Upper lobe of left lung (tissue), 6 donors: ENCODE results near the gene NIT1. TPM values are rescaled to one million over a fixed set of nuclear protein-coding genes. Genes with fewer than 3 reads are reported as not detected.
"Not testable (repeated sequence)": the region's sequence is repeated elsewhere in the genome, so short reads cannot be mapped to it uniquely, and the experiment has no call there.

Experiments used
- ATAC-seq, 2 donors: fragments of 200-7000 bp; cut with Tn5 transposase; one replicate each; pipeline ENCODE4 v1.9.1; 2022; ENCODE audit warnings: mild to moderate bottlenecking in 2 of 2, moderate library complexity in 2 of 2; ENCODE audit not compliant: low FRiP score in 2 of 2
- DNase-seq, 2 donors: peaks; one replicate each; pipeline ENCODE4 v3.0.0-alpha.2; 2019 to 2020
- H3K27ac ChIP-seq, 4 donors: fragments of 200-600 bp; sonication (generic); one replicate each; pipeline ENCODE4 v1.5.1; 2016 to 2019
- H3K27me3 ChIP-seq, 4 donors: fragments of 200-600 bp; sonication (generic); one replicate each; pipeline ENCODE4 v1.5.1; 2017 to 2019
- H3K36me3 ChIP-seq, 4 donors: fragments of 200-600 bp; sonication (generic); one replicate each; pipeline ENCODE4 v1.5.1; 2016 to 2019
- H3K4me1 ChIP-seq, 4 donors: fragments of 200-600 bp; sonication (generic); one replicate each; pipeline ENCODE4 v1.5.1; 2018 to 2019
- H3K4me3 ChIP-seq, 4 donors: fragments of 200-600 bp; sonication (generic); one replicate each; pipeline ENCODE4 v1.5.1; 2017 to 2019; ENCODE audit warnings: mild to moderate bottlenecking in 2 of 4, moderate library complexity in 1 of 4
- H3K9me3 ChIP-seq, 4 donors: fragments of 200-600 bp; sonication (generic); one replicate each; pipeline ENCODE4 v1.5.1; 2018 to 2019
- EP300 ChIP-seq, 4 donors: sonication (generic); formaldehyde crosslinking; IDR thresholded peaks; one replicate each; pipeline ENCODE4 v1.5.1; 2017; ENCODE audit warnings: antibody characterized with exemption in 4 of 4, control low read depth in 2 of 4
- POLR2A ChIP-seq, 4 donors: fragments of 450-650 bp; IDR thresholded peaks; one replicate each; pipeline ENCODE4 v1.5.1; 2016 to 2017; ENCODE audit warnings: antibody characterized with exemption in 4 of 4, mild to moderate bottlenecking in 2 of 4
- POLR2AphosphoS5 ChIP-seq, 2 donors: sonication (generic); formaldehyde crosslinking; IDR thresholded peaks; one replicate each; pipeline ENCODE4 v1.5.1; 2017; ENCODE audit warnings: antibody characterized with exemption in 2 of 2
- whole genome bisulfite sequencing, 2 donors: methylation state at CpG; one replicate each; pipeline ENCODE4 v1.1.5; 2017 to 2018; 5-methylcytosine and 5-hydroxymethylcytosine counted together
- total RNA-seq, 6 donors: library from RNA; depleted of rRNA in 4 of 6; stranded (reverse); fragments of >200 nt in 4 of 6; gene quantifications; one replicate each; pipeline versions ENCODE4 v1.1.0 to v1.2.1, GENCODE V29; 2016 to 2021
- TF ChIP-seq, protein P1 (sequence below), 6 experiments: fragments of 450-650 bp in 4 of 6; fragments of 200-600 bp in 2 of 6; sonication (generic) in 2 of 6; IDR thresholded peaks; one replicate each; pipeline ENCODE4 v1.5.1; 2016 to 2019; ENCODE audit warnings: antibody characterized with exemption in 6 of 6
- donor health status: DM: no; HTN: no; CAD: no; lungs with moderate emphysema.
- donor health status: DM: no; HTN: yes; CAD: no; lungs with severe emphysema.

NIT1 gene
- total RNA-seq, 6 donors from 2014 or later = 21.2 to 62.9 (median 40.7) TPM

DNA sequence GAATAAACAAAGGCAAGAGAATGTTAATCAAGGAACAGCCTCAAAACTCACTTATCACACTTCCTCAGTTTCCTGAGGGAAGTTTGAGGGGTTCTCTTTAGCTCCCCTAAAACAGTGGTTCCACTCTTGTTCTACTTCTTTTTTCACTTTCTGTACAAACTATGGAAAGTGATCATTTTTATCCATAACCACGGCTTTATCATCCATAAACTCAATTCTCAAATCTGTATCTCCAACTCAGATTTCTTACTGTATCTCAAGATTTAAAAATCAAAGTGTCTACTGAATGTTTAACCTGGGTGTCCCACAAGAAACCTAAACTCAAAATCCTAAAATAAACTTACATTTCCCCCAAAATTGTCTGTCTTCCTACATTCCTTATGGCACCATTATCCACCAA, 4.0 kb upstream of the NIT1 start:
- ATAC-seq (no peak), DNase-seq (no peak)
- H3K4me1 ChIP-seq = peaks cover 30 to 60% (median 31%) of the 10 kb centered on the region in 4 donors
- H3K4me3 ChIP-seq = no peak overlapping the region
- H3K27me3 ChIP-seq = no peaks in the 10 kb centered on the region
- peaks cover 0 to 9% (median 4%) of the 10 kb centered on the region in 4 donors for H3K36me3 ChIP-seq
- WGBS, 2 donors = 58 to 66% methylated on average over 1 of the region's 1 CpG
- no peaks in the 10 kb centered on the region for H3K9me3 ChIP-seq
- TF ChIP-seq EP300 (IDR thresholded peaks at IDR 0.05) (no peak), POLR2A (IDR thresholded peaks at IDR 0.05) (no peak)
- TF ChIP-seq, protein P1, sequence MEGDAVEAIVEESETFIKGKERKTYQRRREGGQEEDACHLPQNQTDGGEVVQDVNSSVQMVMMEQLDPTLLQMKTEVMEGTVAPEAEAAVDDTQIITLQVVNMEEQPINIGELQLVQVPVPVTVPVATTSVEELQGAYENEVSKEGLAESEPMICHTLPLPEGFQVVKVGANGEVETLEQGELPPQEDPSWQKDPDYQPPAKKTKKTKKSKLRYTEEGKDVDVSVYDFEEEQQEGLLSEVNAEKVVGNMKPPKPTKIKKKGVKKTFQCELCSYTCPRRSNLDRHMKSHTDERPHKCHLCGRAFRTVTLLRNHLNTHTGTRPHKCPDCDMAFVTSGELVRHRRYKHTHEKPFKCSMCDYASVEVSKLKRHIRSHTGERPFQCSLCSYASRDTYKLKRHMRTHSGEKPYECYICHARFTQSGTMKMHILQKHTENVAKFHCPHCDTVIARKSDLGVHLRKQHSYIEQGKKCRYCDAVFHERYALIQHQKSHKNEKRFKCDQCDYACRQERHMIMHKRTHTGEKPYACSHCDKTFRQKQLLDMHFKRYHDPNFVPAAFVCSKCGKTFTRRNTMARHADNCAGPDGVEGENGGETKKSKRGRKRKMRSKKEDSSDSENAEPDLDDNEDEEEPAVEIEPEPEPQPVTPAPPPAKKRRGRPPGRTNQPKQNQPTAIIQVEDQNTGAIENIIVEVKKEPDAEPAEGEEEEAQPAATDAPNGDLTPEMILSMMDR (IDR thresholded peaks at IDR 0.05) = no peak
- H3K27ac ChIP-seq = no peak overlapping the region

DNA sequence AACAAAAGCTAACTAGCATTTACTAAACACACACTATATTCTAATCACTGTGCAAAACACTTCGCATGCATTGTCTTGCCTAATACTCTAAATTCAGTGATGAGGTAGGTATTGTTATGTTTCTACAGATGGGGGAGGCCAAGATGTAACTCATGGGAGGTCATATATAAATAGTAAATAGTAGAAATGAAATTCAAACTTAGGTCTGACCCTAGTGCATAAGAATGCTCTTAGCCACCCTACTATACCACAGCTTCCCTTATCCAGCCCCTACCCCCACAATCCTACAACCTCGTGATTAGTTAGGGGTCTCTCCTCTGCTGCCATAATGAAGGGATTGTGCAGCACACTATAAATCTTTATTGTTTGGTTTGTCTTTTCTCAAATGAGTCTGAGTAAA, 3.3 kb upstream of the NIT1 start:
- no peak for TF ChIP-seq POLR2AphosphoS5 (IDR thresholded peaks at IDR 0.05)
- TF ChIP-seq, protein P1 (IDR thresholded peaks at IDR 0.05) = no peak
- TF ChIP-seq POLR2A (IDR thresholded peaks at IDR 0.05) = no peak
- no peak for TF ChIP-seq EP300 (IDR thresholded peaks at IDR 0.05)
- no peak for DNase-seq
- peaks cover 37 to 66% (median 37%) of the 10 kb centered on the region in 4 donors for H3K4me1 ChIP-seq
- no peak overlapping the region for H3K4me3 ChIP-seq
- no peak for ATAC-seq
- H3K9me3 ChIP-seq = no peaks in the 10 kb centered on the region
- 67 to 82% methylated on average over 2 of the region's 2 CpGs for WGBS, 2 donors
- H3K36me3 ChIP-seq = peaks cover 0 to 7% (median 3%) of the 10 kb centered on the region in 4 donors
- H3K27ac ChIP-seq = no peak overlapping the region
- H3K27me3 ChIP-seq = no peaks in the 10 kb centered on the region

DNA sequence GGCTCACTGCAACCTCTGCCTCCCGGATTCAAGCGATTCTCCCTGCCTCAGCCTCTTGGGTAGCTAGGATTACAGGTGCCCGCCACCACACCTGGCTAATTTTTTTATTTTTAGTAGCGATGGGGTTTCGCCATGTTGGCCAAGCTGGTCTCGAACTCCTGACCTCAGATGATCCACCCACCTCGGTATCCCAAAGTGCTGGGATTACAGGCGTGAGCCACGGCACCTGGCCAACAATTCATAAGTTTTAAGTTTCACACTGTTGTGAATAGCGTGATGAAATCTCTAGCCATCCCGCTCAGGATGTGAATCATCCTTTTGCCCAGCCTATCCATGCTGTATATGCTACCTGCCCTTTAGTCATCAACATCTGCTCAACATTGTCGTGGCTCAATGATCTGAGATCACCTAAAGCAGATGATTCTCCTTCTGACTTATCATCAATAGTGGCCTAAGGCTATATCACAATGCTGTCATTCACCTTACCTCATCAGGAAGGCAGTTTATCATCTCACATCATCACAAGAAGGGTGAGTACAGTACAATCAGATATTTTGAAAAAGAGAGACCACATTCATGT, 2.7 kb upstream of the NIT1 start:
- Histone ChIP-seq H3K9me3 (no peaks in the 10 kb centered on the region), H3K27me3 (no peaks in the 10 kb centered on the region), H3K27ac (no peak overlapping the region), H3K4me1 (peaks cover 39 to 73% (median 42%) of the 10 kb centered on the region in 4 donors), H3K36me3 (peaks cover 0 to 7% (median 5%) of the 10 kb centered on the region in 4 donors), H3K4me3 (no peak overlapping the region)
- DNase-seq (no peak), ATAC-seq (no peak)
- WGBS, 2 donors = 84 to 87% methylated on average over 12 of the region's 12 CpGs
- TF ChIP-seq POLR2A (IDR thresholded peaks at IDR 0.05) = no peak
- no peak for TF ChIP-seq POLR2AphosphoS5 (IDR thresholded peaks at IDR 0.05)
- TF ChIP-seq EP300 (IDR thresholded peaks at IDR 0.05) = no peak
- TF ChIP-seq, protein P1 (IDR thresholded peaks at IDR 0.05) = no peak

DNA sequence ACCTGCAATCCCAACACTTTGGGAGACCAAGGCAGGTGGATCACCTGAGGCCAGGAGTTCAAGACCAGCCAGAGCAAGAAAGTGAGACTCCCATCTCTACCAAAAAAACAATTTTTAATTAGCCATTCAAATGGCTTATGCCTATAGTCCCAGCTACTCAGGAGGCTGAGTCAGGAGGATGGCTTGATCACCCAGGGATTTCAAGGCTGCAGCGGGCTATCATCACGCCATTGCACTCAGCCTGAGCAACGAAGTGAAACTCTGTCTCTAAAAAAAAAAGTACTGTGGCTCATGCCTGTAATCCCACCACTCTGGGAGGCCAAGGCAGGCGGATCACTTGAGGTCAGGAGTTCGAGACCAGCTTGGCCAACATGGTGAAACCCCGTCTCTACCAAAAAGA, 1.9 kb upstream of the NIT1 start:
- not testable (repeated sequence) for H3K9me3 ChIP-seq, H3K27ac ChIP-seq, H3K4me3 ChIP-seq, H3K27me3 ChIP-seq, ATAC-seq, DNase-seq
- Histone ChIP-seq H3K36me3 (peaks cover 4 to 15% (median 12%) of the 10 kb centered on the region in 4 donors), H3K4me1 (peaks cover 39 to 80% (median 45%) of the 10 kb centered on the region in 4 donors)
- WGBS, 2 donors = 86 to 91% methylated on average over 6 of the region's 6 CpGs

DNA sequence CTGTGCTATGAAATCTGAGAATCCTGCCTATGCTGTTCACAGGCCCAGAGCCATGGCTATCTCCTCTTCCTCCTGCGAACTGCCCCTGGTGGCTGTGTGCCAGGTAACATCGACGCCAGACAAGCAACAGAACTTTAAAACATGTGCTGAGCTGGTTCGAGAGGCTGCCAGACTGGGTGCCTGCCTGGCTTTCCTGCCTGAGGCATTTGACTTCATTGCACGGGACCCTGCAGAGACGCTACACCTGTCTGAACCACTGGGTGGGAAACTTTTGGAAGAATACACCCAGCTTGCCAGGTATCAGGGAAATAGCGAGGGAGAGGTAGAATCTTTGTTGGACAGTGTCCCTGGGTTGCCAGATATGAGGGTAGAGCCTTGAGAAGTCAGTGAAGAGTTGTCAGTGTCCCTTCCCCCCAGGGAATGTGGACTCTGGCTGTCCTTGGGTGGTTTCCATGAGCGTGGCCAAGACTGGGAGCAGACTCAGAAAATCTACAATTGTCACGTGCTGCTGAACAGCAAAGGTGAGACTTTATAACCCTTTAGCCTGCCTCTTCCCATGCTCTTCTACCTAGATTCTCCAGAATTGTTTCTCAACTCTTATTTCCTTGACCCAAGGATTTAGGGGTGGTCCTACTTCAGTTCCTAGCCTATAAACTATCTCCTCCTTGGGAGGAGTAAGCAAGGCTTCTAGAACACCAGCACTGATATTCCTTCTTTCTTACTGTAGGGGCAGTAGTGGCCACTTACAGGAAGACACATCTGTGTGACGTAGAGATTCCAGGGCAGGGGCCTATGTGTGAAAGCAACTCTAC, 1.4 kb downstream of the NIT1 start:
- DNase-seq (peak in 1 of 2 donors; percentile 32), ATAC-seq (peak; percentile 35 to 49)
- H3K27ac ChIP-seq = peak overlapping the region; percentile 89 to 97 (median 94)
- H3K9me3 ChIP-seq = no peaks in the 10 kb centered on the region
- H3K36me3 ChIP-seq = peaks cover 21 to 47% (median 44%) of the 10 kb centered on the region in 4 donors
- H3K4me3 ChIP-seq = peak overlapping the region in 3 of 4 donors; percentile 70 to 97 (median 89)
- TF ChIP-seq POLR2AphosphoS5 (IDR thresholded peaks at IDR 0.05) (peak in 1 of 2 donors; percentile 21), POLR2A (IDR thresholded peaks at IDR 0.05) (no peak)
- TF ChIP-seq, protein P1 (IDR thresholded peaks at IDR 0.05) = peak in 4 of 6 experiments; percentile 32 to 62 (median 46)
- WGBS, 2 donors = 52% methylated on average over 10 of the region's 10 CpGs
- H3K27me3 ChIP-seq = no peaks in the 10 kb centered on the region
- peaks cover 34 to 67% (median 46%) of the 10 kb centered on the region in 4 donors for H3K4me1 ChIP-seq
